ENCODE results near the gene CFAP410.

DNA sequence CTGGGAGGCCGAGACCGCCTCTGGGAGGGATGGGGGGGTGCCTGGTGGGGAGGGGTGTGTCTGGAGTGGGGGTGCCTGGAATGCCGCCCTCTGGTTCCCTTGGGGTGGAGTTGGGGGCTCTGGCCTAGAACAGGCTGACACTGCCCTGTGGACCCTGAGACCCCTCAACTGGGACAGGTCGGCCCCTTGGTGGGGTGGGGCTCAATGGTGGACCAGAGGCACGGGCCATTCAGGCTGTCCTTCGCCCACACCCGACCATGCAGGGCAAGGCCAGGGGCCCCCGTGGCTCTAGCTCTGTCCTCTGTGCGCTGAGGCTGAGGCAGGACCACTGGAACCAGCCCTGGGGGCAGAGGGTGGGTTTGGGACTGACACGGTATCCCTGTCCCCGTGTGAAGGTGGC is 24.6 kb downstream of the CFAP410 start:
- TF ChIP-seq EZH2 (IDR thresholded peaks at IDR 0.05; ENCODE audit: insufficient read depth, poor library complexity, severe bottlenecking) (no peak), EZH2phosphoT487 (IDR thresholded peaks at IDR 0.05; ENCODE audit: insufficient read depth, low read depth) (no peak)
